Left ventricle myocardium superior (tissue), 1 donor: ENCODE results near the gene AGBL2. TPM values are rescaled to one million over a fixed set of nuclear protein-coding genes. Genes with fewer than 3 reads are reported as not detected.
A peak's percentile ranks its signal among the peaks of the same experiment; 100 is the strongest.
"Not testable (repeated sequence)": the region's sequence is repeated elsewhere in the genome, so short reads cannot be mapped to it uniquely, and the experiment has no call there.

Experiments
- ATAC-seq: fragments of 200-7000 bp; cut with Tn5 transposase; one replicate; pipeline ENCODE4 v1.9.1; 2020; ENCODE audit warnings: mild to moderate bottlenecking, moderate library complexity
- DNase-seq: peaks from one replicate; pipeline ENCODE4 v3.0.0-alpha.2; 2020
- intact Hi-C: fragments of 100-400 bp; cut with micrococcal nuclease; formaldehyde crosslinking; loops from one replicate; pipeline ENCODE4 v1.11.0; 2022
- long read RNA-seq: library from polyadenylated mRNA; unstranded; transcript quantifications from one replicate; pipeline ENCODE4 v2.0.0, GENCODE V29; 2021
- total RNA-seq: library from RNA; stranded (reverse); fragmentation: NEBNext Ultra II Directional; extraction: Animal tissue kit (Norgen Biotek cat#: 25700); gene quantifications from one replicate; pipeline ENCODE4 v1.2.1, GENCODE V29; 2021
- donor health status: DM: no; HTN: yes; CAD: no; lungs with severe emphysema.

Gene AGBL2
- 0.25 TPM for total RNA-seq
- long read RNA-seq, partial matches to known transcripts = 1 of 1 reads
- long read RNA-seq, other reads (novel, unspliced or antisense) = 0 of 1 reads

- intact Hi-C loops = no loop called here
- ATAC-seq (peak; percentile 94), DNase-seq (peak; percentile 86)
These were observed at the start of gene AGBL2 for GRCh38 chr11:47715082-47715669. AGBL2 (minus strand) TSS chr11:47715369; CDS start chr11:47714650, 719 bp downstream.

GRCh38 chr11:47759291-47759690, 44.1 kb upstream of the AGBL2 start:
- intact Hi-C loops = not testable (repeated sequence)
- peak; percentile 49 for ATAC-seq
- DNase-seq = peak; percentile 71

GRCh38 chr11:47756208-47756607, 41.0 kb upstream of the AGBL2 start:
- ATAC-seq = no peak
- no peak for DNase-seq
- intact Hi-C loops = no loop called here

- DNase-seq = no peak
- intact Hi-C loops = no loop called here
- ATAC-seq = no peak
These were observed 35.6 kb upstream of the AGBL2 start for GRCh38 chr11:47750725-47751124.

- ATAC-seq, intact Hi-C loops, DNase-seq: not testable (repeated sequence)
These were observed 27.3 kb upstream of the AGBL2 start for GRCh38 chr11:47742494-47742893.

- not testable (repeated sequence) for DNase-seq, ATAC-seq
- intact Hi-C loops = loop anchor here (10.0 kb wide), 1 partner anchor 67 kb away; no protein-coding TSS in a partner anchor
These were observed 22.6 kb upstream of the AGBL2 start for GRCh38 chr11:47737817-47738216.

- intact Hi-C loops = loop anchor here (10.0 kb wide), 1 partner anchor 73 kb away; no protein-coding TSS in a partner anchor
- DNase-seq = no peak
- no peak for ATAC-seq
These were observed 17.1 kb upstream of the AGBL2 start for GRCh38 chr11:47732271-47732670.

GRCh38 chr11:47731475-47731874, 16.3 kb upstream of the AGBL2 start:
- no peak for ATAC-seq
- intact Hi-C loops = loop anchor here (10.0 kb wide), 1 partner anchor 73 kb away; no protein-coding TSS in a partner anchor

GRCh38 chr11:47726878-47727514, 11.8 kb upstream of the AGBL2 start:
- ATAC-seq (no peak), DNase-seq (no peak)
- intact Hi-C loops = no loop called here

More at GRCh38 chr11:47731475-47731874, 16.3 kb upstream of the AGBL2 start:
- DNase-seq = no peak

GRCh38 chr11:47726118-47726442, 10.9 kb upstream of the AGBL2 start:
- DNase-seq = no peak
- intact Hi-C loops = no loop called here
- ATAC-seq = no peak

GRCh38 chr11:47725442-47726117, 10.4 kb upstream of the AGBL2 start:
- ATAC-seq (no peak), DNase-seq (no peak)
- intact Hi-C loops = no loop called here

GRCh38 chr11:47724041-47724729, 9.0 kb upstream of the AGBL2 start:
- ATAC-seq = peak; percentile 49
- no peak for DNase-seq
- intact Hi-C loops = no loop called here

- intact Hi-C loops = no loop called here
- ATAC-seq (peak; percentile 86), DNase-seq (no peak)
These were observed 7.9 kb upstream of the AGBL2 start for GRCh38 chr11:47723041-47723440.

- DNase-seq (no peak), ATAC-seq (no peak)
- intact Hi-C loops = no loop called here
These were observed 5.5 kb upstream of the AGBL2 start for GRCh38 chr11:47720651-47721050.

GRCh38 chr11:47716692-47717091, 1.5 kb upstream of the AGBL2 start:
- DNase-seq (no peak), ATAC-seq (no peak)
- intact Hi-C loops = no loop called here

- intact Hi-C loops = no loop called here
These were observed 551 bp downstream of the AGBL2 start for GRCh38 chr11:47714554-47715081.

GRCh38 chr11:47711816-47712215, 3.4 kb downstream of the AGBL2 start:
- DNase-seq (no peak), ATAC-seq (no peak)
- intact Hi-C loops = no loop called here

More at GRCh38 chr11:47714554-47715081, 551 bp downstream of the AGBL2 start:
- ATAC-seq (peak; percentile 46), DNase-seq (peak; percentile 31)

GRCh38 chr11:47711225-47711624, 3.9 kb downstream of the AGBL2 start:
- intact Hi-C loops = no loop called here
- no peak for DNase-seq
- no peak for ATAC-seq

- intact Hi-C loops, DNase-seq, ATAC-seq: not testable (repeated sequence)
These were observed 7.8 kb downstream of the AGBL2 start for GRCh38 chr11:47707275-47707786.
